H1 (cell line): ENCODE data around the gene IL1RL1. TPM values are rescaled to one million over a fixed set of nuclear protein-coding genes. Genes with fewer than 3 reads are reported as not detected.

Source experiments
- CTCF ChIA-PET: fragments of 300-600 bp; sonication (Branson Sonifier 250); formaldehyde crosslinking; loops from one replicate; lab custom pipeline; 2021; ENCODE audit not compliant: partially characterized antibody; lab: Charles Lee
- POLR2A ChIA-PET: fragments of 300-600 bp; sonication (Branson Sonifier 250); formaldehyde crosslinking; loops from one replicate; lab custom pipeline; 2021; ENCODE audit warnings: inconsistent platforms; ENCODE audit not compliant: partially characterized antibody; lab: Charles Lee
- DNase-seq, 2 experiments: peaks; one replicate each; pipeline versions ENCODE4 v3.0.0 to v3.0.0-alpha.2; 2010 to 2022; ENCODE audit warnings: low spot score in 2 of 2, low read depth in 1 of 2, mixed read lengths in 1 of 2
- FAIRE-seq: peaks from 2 replicates; lab custom pipeline; 2011; peaks lifted over from hg19 to GRCh38; lab: Jason Lieb, UNC
- H2AFZ ChIP-seq: 2 replicates; pipeline ENCODE4 v1.8.1; 2012; ENCODE audit warnings: low read length, inconsistent platforms
- H2AK5ac ChIP-seq: 2 replicates; pipeline ENCODE4 v1.6.1; 2013; ENCODE audit warnings: low read depth, low read length
- H2BK120ac ChIP-seq: replicated peaks from 2 replicates; pipeline ENCODE3; 2013; ENCODE audit warnings: low read depth, low read length, inconsistent platforms
- H2BK12ac ChIP-seq: 2 replicates; pipeline ENCODE4 v1.6.1; 2013; ENCODE audit warnings: low read depth, low read length
- H2BK15ac ChIP-seq: 2 replicates; pipeline ENCODE4 v1.6.1; 2013; ENCODE audit warnings: low read length
- H2BK20ac ChIP-seq: 2 replicates; pipeline ENCODE4 v1.6.1; 2013; ENCODE audit warnings: low read length
- H2BK5ac ChIP-seq: 2 replicates; pipeline ENCODE4 v1.6.1; 2013; ENCODE audit warnings: low read depth, low read length
- H3K14ac ChIP-seq: 2 replicates; pipeline ENCODE4 v1.6.1; 2013; ENCODE audit warnings: inconsistent platforms; ENCODE audit not compliant: insufficient read length
- H3K18ac ChIP-seq: 2 replicates; pipeline ENCODE4 v1.6.1; 2013; ENCODE audit warnings: low read length; ENCODE audit errors: extremely low read depth
- H3K23ac ChIP-seq: 2 replicates; pipeline ENCODE4 v1.6.1; 2013; ENCODE audit warnings: inconsistent platforms; ENCODE audit not compliant: insufficient read length
- H3K23me2 ChIP-seq: 2 replicates; pipeline ENCODE4 v1.6.1; 2013; ENCODE audit warnings: low read depth, low read length
- H3K27ac ChIP-seq: 2 replicates; pipeline ENCODE4 v1.6.1; 2011; ENCODE audit warnings: low read depth, low read length, inconsistent platforms
- H3K27me3 ChIP-seq, 4 experiments: replicated peaks in 1 of 4; 1 replicate in 1 of 4; 2 replicates in 3 of 4; pipeline versions ENCODE4 v1.6.1 to v1.8.1; 2011 to 2013; ENCODE audit warnings: low read length in 3 of 4, mild to moderate bottlenecking in 3 of 4, inconsistent platforms in 2 of 4, mixed read lengths in 2 of 4, moderate library complexity in 1 of 4; ENCODE audit not compliant: control insufficient read depth in 3 of 4, insufficient read depth in 3 of 4; ENCODE audit errors: extremely low read depth in 1 of 4
- H3K36me3 ChIP-seq, 4 experiments: 2 replicates each; pipeline versions ENCODE4 v1.6.1 to v1.8.1; 2011 to 2013; ENCODE audit warnings: mild to moderate bottlenecking in 4 of 4, low read length in 3 of 4, moderate library complexity in 2 of 4, control low read depth in 1 of 4, inconsistent platforms in 1 of 4; ENCODE audit not compliant: insufficient read depth in 4 of 4, control insufficient read depth in 2 of 4
- H3K4ac ChIP-seq: replicated peaks from 2 replicates; pipeline ENCODE3; 2013; ENCODE audit warnings: low read length, low read depth, mixed read lengths, inconsistent platforms; ENCODE audit not compliant: insufficient read length
- H3K4me1 ChIP-seq, 4 experiments: replicated peaks in 1 of 4; 1 replicate in 1 of 4; 2 replicates in 3 of 4; pipeline versions ENCODE4 v1.6.1 to v1.8.1; 2011 to 2013; ENCODE audit warnings: low read length in 3 of 4, inconsistent platforms in 2 of 4, mixed read lengths in 1 of 4; ENCODE audit not compliant: insufficient read depth in 4 of 4, control insufficient read depth in 3 of 4
- H3K4me2 ChIP-seq, 2 experiments: 2 replicates each; pipeline versions ENCODE4 v1.6.1 to v1.8.1; 2011 to 2013; ENCODE audit warnings: low read depth in 2 of 2, low read length in 2 of 2, control low read depth in 1 of 2, inconsistent platforms in 1 of 2, mild to moderate bottlenecking in 1 of 2; ENCODE audit not compliant: insufficient read depth in 1 of 2
- H3K4me3 ChIP-seq, 4 experiments: fragments of 200-600, 300-600 bp in 1 of 4; sonication (generic), shearing (Covaris generic), sonication (Bioruptor Twin) in 1 of 4; 2 replicates each; pipeline versions ENCODE4 v1.5.1 to v1.8.1; 2011 to 2016; ENCODE audit warnings: low read length in 4 of 4, low read depth in 3 of 4, control low read depth in 2 of 4, inconsistent platforms in 2 of 4, mild to moderate bottlenecking in 2 of 4, mixed read lengths in 1 of 4, moderate library complexity in 1 of 4; ENCODE audit not compliant: insufficient read depth in 2 of 4; ENCODE audit errors: extremely low read depth in 1 of 4
- H3K56ac ChIP-seq: replicated peaks from 2 replicates; pipeline ENCODE3; 2013; ENCODE audit warnings: low read depth, mild to moderate bottlenecking, mixed read lengths, low read length, inconsistent platforms; ENCODE audit not compliant: insufficient read length
- H3K79me1 ChIP-seq: 2 replicates; pipeline ENCODE4 v1.6.1; 2013; ENCODE audit warnings: low read depth, low read length, control low read depth
- H3K79me2 ChIP-seq, 2 experiments: 2 replicates each; pipeline versions ENCODE4 v1.6.1 to v1.8.1; 2012 to 2013; ENCODE audit warnings: low read length in 2 of 2, mild to moderate bottlenecking in 2 of 2, inconsistent platforms in 1 of 2; ENCODE audit not compliant: insufficient read depth in 2 of 2, control insufficient read depth in 1 of 2
- H3K9ac ChIP-seq, 4 experiments: replicated peaks in 1 of 4; 1 replicate in 1 of 4; 2 replicates in 3 of 4; pipeline versions ENCODE4 v1.6.1 to v1.8.1; 2011 to 2013; ENCODE audit warnings: low read depth in 3 of 4, low read length in 3 of 4, control low read depth in 2 of 4, mild to moderate bottlenecking in 2 of 4, moderate library complexity in 2 of 4, inconsistent platforms in 1 of 4; ENCODE audit errors: extremely low read depth in 1 of 4
- H3K9me3 ChIP-seq, 2 experiments: 2 replicates each; pipeline versions ENCODE4 v1.6.1 to v1.8.1; 2012 to 2013; ENCODE audit warnings: mild to moderate bottlenecking in 2 of 2, moderate library complexity in 2 of 2, control low read depth in 1 of 2, inconsistent platforms in 1 of 2, low read depth in 1 of 2, low read length in 1 of 2, mixed read lengths in 1 of 2; ENCODE audit not compliant: insufficient read depth in 2 of 2
- H4K20me1 ChIP-seq, 2 experiments: replicated peaks in 1 of 2; 2 replicates each; pipeline versions ENCODE3 to v1.8.1; 2011 to 2013; ENCODE audit warnings: inconsistent platforms in 2 of 2, low read length in 2 of 2, mild to moderate bottlenecking in 1 of 2; ENCODE audit not compliant: insufficient read depth in 2 of 2, control insufficient read depth in 1 of 2
- H4K5ac ChIP-seq: 2 replicates; pipeline ENCODE4 v1.6.1; 2013; ENCODE audit warnings: low read length, low read depth, mixed read lengths, inconsistent platforms; ENCODE audit not compliant: insufficient read length
- H4K8ac ChIP-seq: 2 replicates; pipeline ENCODE4 v1.8.0; 2013; ENCODE audit warnings: mild to moderate bottlenecking, moderate library complexity, low read length, inconsistent platforms; ENCODE audit not compliant: insufficient read depth; ENCODE audit errors: extremely low read depth
- H4K91ac ChIP-seq: replicated peaks from 2 replicates; pipeline ENCODE3; 2013; ENCODE audit warnings: low read length, mixed read lengths, inconsistent platforms; ENCODE audit not compliant: insufficient read length
- WGBS, 2 experiments: shearing (Covaris generic) in 1 of 2; methylation state at CpG; one replicate each; pipeline versions ENCODE4 v1.1.6 to v1.1.7; 2013 to 2015; ENCODE audit warnings: low lambda C conversion rate in 2 of 2, mixed read lengths in 2 of 2, inconsistent platforms in 1 of 2, low coverage in 1 of 2, missing lambda C conversion rate in 1 of 2; ENCODE audit not compliant: insufficient replicate concordance in 2 of 2, insufficient coverage in 1 of 2, insufficient read length in 1 of 2; ENCODE audit errors: extremely low coverage in 1 of 2, missing lambda C conversion rate in 1 of 2; 5-methylcytosine and 5-hydroxymethylcytosine counted together
- polyA plus RNA-seq, 7 experiments: library from polyadenylated mRNA; depleted of rRNA in 3 of 7; stranded (reverse) in 5 of 7; unstranded in 2 of 7; fragments of >200 nt in 5 of 7; fragments of 200-250 nt in 2 of 7; gene quantifications; 1 replicate in 5 of 7; 2 replicates in 1 of 7; 4 replicates in 1 of 7; pipeline versions ENCODE4 v1.2.1 to v1.2.3, GENCODE V29; 2011 to 2013; ENCODE audit warnings: missing spikeins in 2 of 7, mixed read lengths in 2 of 7
- total RNA-seq: library from RNA; stranded (reverse); fragmentation: NEBNext Ultra II Directional; extraction: Animal tissue kit (Norgen Biotek cat#: 25700); gene quantifications from 2 replicates; pipeline ENCODE4 v1.2.1, GENCODE V29; 2021

Gene IL1RL1
- total and polyA plus RNA-seq, 2 of the 8 experiments (the other 6 are each of a cell fraction or from before 2014, with no cell fraction given), result not detected

- Histone ChIP-seq H3K4me3 (no peak overlapping the region), H2AK5ac (no peak overlapping the region), H3K4me2 (no peak overlapping the region), H3K23ac (no peak overlapping the region), H2AFZ (no peak overlapping the region), H3K23me2 (no peaks in the 10 kb centered on the region; the same call in 1 of the 2 replicates), H2BK120ac (no peak overlapping the region), H3K36me3 (no peaks in the 10 kb centered on the region), H3K27ac (no peak overlapping the region), H4K20me1 (no peaks in the 10 kb centered on the region), H3K4me1 (no peaks in the 10 kb centered on the region), H2BK5ac (no peak overlapping the region), H2BK12ac (no peak overlapping the region), H4K91ac (no peak overlapping the region), H3K4ac (no peak overlapping the region), H4K8ac (no peak overlapping the region), H3K9ac (no peak overlapping the region), H3K27me3 (no peaks in the 10 kb centered on the region), H2BK20ac (no peak overlapping the region), H3K79me2 (no peaks in the 10 kb centered on the region), H2BK15ac (no peak overlapping the region), H3K79me1 (no peaks in the 10 kb centered on the region), H3K56ac (no peak overlapping the region), H3K14ac (no peak overlapping the region), H3K9me3 (no peaks in the 10 kb centered on the region), H4K5ac (no peak overlapping the region), H3K18ac (no peak overlapping the region)
- POLR2A ChIA-PET, result no interaction called here
- 78% methylated on average over 3 of the region's 3 CpGs; no CpG with 5 or more reads in 1 of the 2 experiments for WGBS, 2 experiments
- DNase-seq, result no peak
- FAIRE-seq, result no peak
- CTCF ChIA-PET, result interaction anchor here (1.0 kb wide), 1 partner anchor 52 kb away, joined by 4 read pairs; no protein-coding TSS in a partner anchor
Measured at GRCh38 chr2:102392096-102392495, 80.7 kb downstream of the IL1RL1 start.
